IPS-15b (cell line): ENCODE measurements around the gene FNDC3B.

Source experiments
- H3K27me3 ChIP-seq: one replicate; pipeline ENCODE4 v1.6.1; 2013; ENCODE audit warnings: low read length; ENCODE audit not compliant: control insufficient read depth, insufficient read depth
- H3K36me3 ChIP-seq: one replicate; pipeline ENCODE4 v1.6.1; 2013; ENCODE audit warnings: low read length; ENCODE audit not compliant: control insufficient read depth, insufficient read depth
- H3K4me1 ChIP-seq: one replicate; pipeline ENCODE4 v1.6.1; 2013; ENCODE audit warnings: mild to moderate bottlenecking, low read length; ENCODE audit not compliant: control insufficient read depth, insufficient read depth
- H3K4me3 ChIP-seq: one replicate; pipeline ENCODE4 v1.5.1; 2013; ENCODE audit warnings: low read depth, low read length
- H3K9ac ChIP-seq: one replicate; pipeline ENCODE4 v1.6.1; 2013; ENCODE audit warnings: low read depth, mild to moderate bottlenecking, low read length
- H3K9me3 ChIP-seq: one replicate; pipeline ENCODE4 v1.6.1; 2013; ENCODE audit warnings: mild to moderate bottlenecking, low read length; ENCODE audit not compliant: control insufficient read depth, insufficient read depth

The FNDC3B gene

GRCh38 chr3:172059532-172059931 is 20.2 kb downstream of the FNDC3B start:
- Histone ChIP-seq H3K9ac (no peak overlapping the region), H3K36me3 (no peaks in the 10 kb centered on the region), H3K4me3 (no peak overlapping the region), H3K27me3 (no peaks in the 10 kb centered on the region), H3K4me1 (no peaks in the 10 kb centered on the region), H3K9me3 (no peaks in the 10 kb centered on the region)

- no peak overlapping the region for H3K4me3 ChIP-seq
Measured at GRCh38 chr3:172060234-172060633, 20.9 kb downstream of the FNDC3B start.

GRCh38 chr3:172061724-172062184 is 22.4 kb downstream of the FNDC3B start:
- Histone ChIP-seq H3K9me3 (no peaks in the 10 kb centered on the region), H3K27me3 (no peaks in the 10 kb centered on the region), H3K9ac (no peak overlapping the region), H3K4me1 (peaks cover 6% of the 10 kb centered on the region), H3K36me3 (no peaks in the 10 kb centered on the region), H3K4me3 (no peak overlapping the region)

More at GRCh38 chr3:172060234-172060633, 20.9 kb downstream of the FNDC3B start:
- H3K4me1 ChIP-seq = no peaks in the 10 kb centered on the region
- no peaks in the 10 kb centered on the region for H3K36me3 ChIP-seq
- H3K27me3 ChIP-seq = no peaks in the 10 kb centered on the region
- no peaks in the 10 kb centered on the region for H3K9me3 ChIP-seq
- H3K9ac ChIP-seq = no peak overlapping the region

GRCh38 chr3:172062761-172063160 is 23.4 kb downstream of the FNDC3B start:
- Histone ChIP-seq H3K4me3 (no peak overlapping the region), H3K4me1 (peaks cover 6% of the 10 kb centered on the region), H3K27me3 (no peaks in the 10 kb centered on the region), H3K36me3 (no peaks in the 10 kb centered on the region), H3K9ac (no peak overlapping the region), H3K9me3 (no peaks in the 10 kb centered on the region)

- no peaks in the 10 kb centered on the region for H3K27me3 ChIP-seq
- no peaks in the 10 kb centered on the region for H3K9me3 ChIP-seq
- no peak overlapping the region for H3K4me3 ChIP-seq
- H3K36me3 ChIP-seq = no peaks in the 10 kb centered on the region
- H3K4me1 ChIP-seq = peaks cover 6% of the 10 kb centered on the region
- no peak overlapping the region for H3K9ac ChIP-seq
Measured at GRCh38 chr3:172063456-172064432, 24.4 kb downstream of the FNDC3B start.

- H3K9me3 ChIP-seq = no peaks in the 10 kb centered on the region
- H3K4me1 ChIP-seq = peaks cover 18% of the 10 kb centered on the region
- no peaks in the 10 kb centered on the region for H3K27me3 ChIP-seq
- H3K4me3 ChIP-seq = no peak overlapping the region
- no peak overlapping the region for H3K9ac ChIP-seq
- H3K36me3 ChIP-seq = no peaks in the 10 kb centered on the region
Measured at GRCh38 chr3:172065527-172065926, 26.1 kb downstream of the FNDC3B start.

GRCh38 chr3:172065967-172066762 is 26.8 kb downstream of the FNDC3B start:
- H3K27me3 ChIP-seq = no peaks in the 10 kb centered on the region
- H3K36me3 ChIP-seq = no peaks in the 10 kb centered on the region
- H3K9me3 ChIP-seq = no peaks in the 10 kb centered on the region
- H3K4me1 ChIP-seq = peaks cover 18% of the 10 kb centered on the region
- no peak overlapping the region for H3K9ac ChIP-seq
- H3K4me3 ChIP-seq = no peak overlapping the region

GRCh38 chr3:172066880-172067796 is 27.8 kb downstream of the FNDC3B start:
- H3K4me3 ChIP-seq = no peak overlapping the region
- no peaks in the 10 kb centered on the region for H3K27me3 ChIP-seq
- H3K9ac ChIP-seq = no peak overlapping the region
- no peaks in the 10 kb centered on the region for H3K9me3 ChIP-seq
- H3K36me3 ChIP-seq = no peaks in the 10 kb centered on the region
- peaks cover 18% of the 10 kb centered on the region for H3K4me1 ChIP-seq

- H3K27me3 ChIP-seq = no peaks in the 10 kb centered on the region
- H3K4me1 ChIP-seq = peaks cover 21% of the 10 kb centered on the region
- H3K9ac ChIP-seq = no peak overlapping the region
- H3K4me3 ChIP-seq = no peak overlapping the region
- no peaks in the 10 kb centered on the region for H3K36me3 ChIP-seq
- H3K9me3 ChIP-seq = no peaks in the 10 kb centered on the region
Measured at GRCh38 chr3:172067837-172068440, 28.6 kb downstream of the FNDC3B start.

GRCh38 chr3:172068977-172069376 is 29.6 kb downstream of the FNDC3B start:
- Histone ChIP-seq H3K36me3 (no peaks in the 10 kb centered on the region), H3K27me3 (no peaks in the 10 kb centered on the region), H3K9me3 (no peaks in the 10 kb centered on the region), H3K4me3 (no peak overlapping the region), H3K9ac (no peak overlapping the region), H3K4me1 (peaks cover 28% of the 10 kb centered on the region)

- Histone ChIP-seq H3K27me3 (no peaks in the 10 kb centered on the region), H3K4me1 (peaks cover 28% of the 10 kb centered on the region), H3K9me3 (no peaks in the 10 kb centered on the region), H3K9ac (no peak overlapping the region), H3K36me3 (no peaks in the 10 kb centered on the region), H3K4me3 (no peak overlapping the region)
Measured at GRCh38 chr3:172069478-172069877, 30.1 kb downstream of the FNDC3B start.
